Measurements from ENCODE around the gene REG1B. TPM values are rescaled to one million over a fixed set of nuclear protein-coding genes. Genes with fewer than 3 reads are reported as not detected.

REG1B gene, protein sequence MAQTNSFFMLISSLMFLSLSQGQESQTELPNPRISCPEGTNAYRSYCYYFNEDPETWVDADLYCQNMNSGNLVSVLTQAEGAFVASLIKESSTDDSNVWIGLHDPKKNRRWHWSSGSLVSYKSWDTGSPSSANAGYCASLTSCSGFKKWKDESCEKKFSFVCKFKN
- not detected in 2 replicates for total RNA-seq
- long read RNA-seq = 0 reads

DNA sequence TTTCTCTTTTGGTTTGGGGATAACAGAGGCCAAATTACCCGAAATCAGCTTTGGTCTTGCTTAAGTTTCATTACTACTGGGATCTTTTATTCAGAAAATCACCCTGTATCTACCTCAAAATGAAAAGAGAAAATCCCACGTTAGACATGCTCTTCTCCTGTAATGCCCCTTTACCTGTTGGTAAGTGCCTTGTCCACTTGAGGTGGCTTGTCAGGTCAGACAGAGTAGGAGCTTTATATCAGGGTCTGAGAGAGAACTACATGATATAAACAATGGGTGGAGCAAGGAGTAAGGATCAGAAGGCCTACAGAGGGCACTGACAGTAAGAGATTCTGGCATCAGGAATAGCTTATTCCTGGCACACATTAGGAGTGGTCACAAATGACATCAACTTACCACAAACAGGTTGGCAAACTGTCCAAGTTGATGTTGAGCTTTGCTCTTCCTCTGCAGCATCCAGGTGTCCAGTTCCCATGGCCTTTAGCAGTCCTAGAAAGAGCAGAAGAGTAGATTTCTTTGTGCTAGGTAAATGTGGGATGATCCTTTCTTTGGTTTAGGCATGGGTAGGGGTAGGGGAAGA, at the start of gene REG1B:
TSS of gene REG1B (minus strand) at position 209 of the 580 bp plus-strand sequence. CDS start 381 bp downstream, outside the sequence.
- no peaks in the 10 kb centered on the region for H3K36me3 Mint-ChIP-seq (ENCODE audit: low read depth)
- peak within 1 kb of the TSS; percentile 19 for H3K27ac Mint-ChIP-seq (ENCODE audit: unreplicated experiment)
- no peaks in the 10 kb centered on the region for H3K9me3 Mint-ChIP-seq

DNA sequence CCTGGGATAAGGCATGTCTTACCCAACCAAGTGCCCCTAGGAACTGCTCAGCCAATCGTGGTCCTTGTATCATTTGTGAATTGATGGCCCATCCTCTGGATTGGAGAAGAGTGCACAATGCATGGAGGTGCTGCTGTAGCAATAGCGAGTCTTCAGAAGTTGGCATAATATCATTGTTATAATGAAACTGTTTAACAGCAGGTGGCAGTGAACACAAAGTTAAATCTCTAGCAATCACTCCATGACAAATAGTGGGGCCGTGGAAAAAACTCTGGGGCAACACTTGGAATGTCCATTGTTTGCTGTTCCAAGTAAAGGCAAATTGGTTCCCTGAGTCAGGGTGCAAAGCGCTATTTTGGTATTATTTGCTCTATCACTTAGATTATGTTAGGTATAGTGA, 43.9 kb upstream of the REG1B start:
- H3K9me3 Mint-ChIP-seq = no peaks in the 10 kb centered on the region
- peaks cover under 1% of the 10 kb centered on the region for H3K27me3 Mint-ChIP-seq (ENCODE audit: low read depth)
- peak overlapping the region; percentile 41 for H3K27ac Mint-ChIP-seq (ENCODE audit: unreplicated experiment)
- H3K4me3 Mint-ChIP-seq = no peak overlapping the region
- H3K36me3 Mint-ChIP-seq (ENCODE audit: low read depth) = no peaks in the 10 kb centered on the region
- TF ChIP-seq CTCF (conservative IDR thresholded peaks at IDR 0.05) = no peak
- DNase-seq (ENCODE audit: low read depth, low spot score) = no peak
- no peaks in the 10 kb centered on the region for H3K4me1 Mint-ChIP-seq

More for the DNA sequence above, at the start of gene REG1B:
- no peak for DNase-seq (ENCODE audit: low read depth, low spot score)
- no peak for TF ChIP-seq CTCF (conservative IDR thresholded peaks at IDR 0.05)
- Mint-ChIP-seq H3K27me3 (ENCODE audit: low read depth) (peaks cover 6% of the 10 kb centered on the region), H3K4me3 (no peak within 1 kb of the TSS), H3K4me1 (peaks cover 5% of the 10 kb centered on the region)

DNA sequence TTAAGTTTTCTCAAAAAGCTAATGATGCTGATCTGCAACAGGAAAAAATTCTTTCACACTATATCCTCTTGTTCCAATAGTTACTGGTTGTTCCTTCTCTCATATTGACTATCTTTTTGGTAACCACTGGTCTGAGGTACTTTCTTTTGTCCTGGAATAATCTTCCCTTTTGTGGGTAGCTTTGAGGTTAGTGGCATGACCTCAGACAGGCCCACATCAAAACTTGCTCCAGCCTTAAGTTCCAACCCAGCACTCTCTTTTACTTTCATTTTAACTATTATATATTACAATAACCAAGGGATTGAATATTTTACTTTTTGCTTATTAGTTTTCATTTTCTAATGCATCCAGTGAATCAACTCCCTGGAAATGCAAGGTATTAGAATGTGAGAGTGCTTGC, 42.0 kb upstream of the REG1B start:
- Mint-ChIP-seq H3K4me1 (no peaks in the 10 kb centered on the region), H3K27ac (ENCODE audit: unreplicated experiment) (no peak overlapping the region), H3K36me3 (ENCODE audit: low read depth) (no peaks in the 10 kb centered on the region), H3K27me3 (ENCODE audit: low read depth) (no peaks in the 10 kb centered on the region), H3K9me3 (no peaks in the 10 kb centered on the region), H3K4me3 (no peak overlapping the region)
- no peak for TF ChIP-seq CTCF (conservative IDR thresholded peaks at IDR 0.05)
- no peak for DNase-seq (ENCODE audit: low read depth, low spot score)

- no peak overlapping the region for H3K4me3 Mint-ChIP-seq
- TF ChIP-seq CTCF (conservative IDR thresholded peaks at IDR 0.05) = no peak
- H3K36me3 Mint-ChIP-seq (ENCODE audit: low read depth) = no peaks in the 10 kb centered on the region
- DNase-seq (ENCODE audit: low read depth, low spot score) = no peak
- H3K27me3 Mint-ChIP-seq (ENCODE audit: low read depth) = no peaks in the 10 kb centered on the region
- H3K27ac Mint-ChIP-seq (ENCODE audit: unreplicated experiment) = no peak overlapping the region
- no peaks in the 10 kb centered on the region for H3K4me1 Mint-ChIP-seq
- no peaks in the 10 kb centered on the region for H3K9me3 Mint-ChIP-seq
Observed at GRCh38 chr2:79129260-79129659, 41.5 kb upstream of the REG1B start.

DNA sequence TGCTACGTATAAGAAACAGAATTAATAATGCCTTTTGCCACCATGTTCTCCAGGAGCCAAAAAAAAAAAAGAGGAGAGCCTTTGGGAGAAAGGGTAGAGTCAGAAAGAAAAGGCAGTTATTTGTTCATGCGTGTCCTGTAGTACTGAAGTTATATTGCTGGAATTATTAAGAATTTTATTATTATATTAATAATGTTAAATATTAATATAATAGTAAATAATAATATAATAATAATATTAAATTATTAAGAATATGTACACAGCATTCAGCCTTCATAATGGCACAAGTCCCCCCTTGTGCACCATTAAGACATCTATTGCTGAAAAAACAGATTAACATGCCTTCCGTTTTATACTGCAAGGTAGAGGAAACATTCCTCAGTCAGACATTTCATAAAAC, 40.6 kb upstream of the REG1B start:
- Mint-ChIP-seq H3K4me1 (no peaks in the 10 kb centered on the region), H3K27me3 (ENCODE audit: low read depth) (no peaks in the 10 kb centered on the region), H3K9me3 (no peaks in the 10 kb centered on the region), H3K4me3 (no peak overlapping the region), H3K27ac (ENCODE audit: unreplicated experiment) (no peak overlapping the region), H3K36me3 (ENCODE audit: low read depth) (no peaks in the 10 kb centered on the region)
- TF ChIP-seq CTCF (conservative IDR thresholded peaks at IDR 0.05) = no peak
- DNase-seq (ENCODE audit: low read depth, low spot score) = no peak

Measured in neural crest cell (in vitro differentiated cells).